ENCODE results near the gene STK4. TPM values are rescaled to one million over a fixed set of nuclear protein-coding genes. Genes with fewer than 3 reads are reported as not detected.

STK4 gene
- total and polyA plus RNA-seq, 2 of the 4 experiments (the other 2 are of a cell fraction): 10.2 to 22.2 TPM

- Histone ChIP-seq H3K14ac (replicated peaks; ENCODE audit: low read depth, low read length) (no peak overlapping the region; the same call in 1 of the 2 replicates), H2BK20ac (ENCODE audit: low read depth, low read length) (0 out of 2 replicates have a peak overlapping the region, but pooled peaks have one; percentile 6), H3K4me1 (ENCODE audit: control insufficient read depth, insufficient read depth, low read length) (peaks cover 17% of the 10 kb centered on the region), H2BK5ac (ENCODE audit: low read depth, low read length, poor library complexity, severe bottlenecking) (peak overlapping the region; percentile 70), H3K4me2 (ENCODE audit: low read depth, low read length) (peak overlapping the region; percentile 18; the same call in 1 of the 2 replicates), H3K27me3 (ENCODE audit: control insufficient read depth, insufficient read depth, low read length) (no peaks in the 10 kb centered on the region), H2BK15ac (ENCODE audit: low read depth, low read length) (no peak overlapping the region; the same call in 2 of the 3 replicates), H2BK120ac (ENCODE audit: low read depth, low read length) (0 out of 2 replicates have a peak overlapping the region, but pooled peaks have one; percentile 12), H4K91ac (ENCODE audit: insufficient read depth, low read depth, low read length) (no peak overlapping the region; the same call in 1 of the 2 replicates), H3K4me3 (ENCODE audit: insufficient read depth, low read depth, low read length) (no peak overlapping the region), H3K27ac (ENCODE audit: insufficient read depth, low read length) (no peak overlapping the region), H3K56ac (ENCODE audit: extremely low read depth, insufficient read depth, low read length) (no peak overlapping the region), H2AK9ac (replicated peaks; ENCODE audit: low read depth, low read length, poor library complexity) (no peak overlapping the region), H3K4ac (ENCODE audit: low read depth, low read length) (0 out of 2 replicates have a peak overlapping the region, but pooled peaks have one; percentile 6), H2AK5ac (ENCODE audit: low read depth, low read length) (peak overlapping the region; percentile 9; the same call in 1 of the 2 replicates), H3K9me3 (ENCODE audit: control insufficient read depth, insufficient read depth, low read length) (no peaks in the 10 kb centered on the region), H3K36me3 (ENCODE audit: control insufficient read depth, insufficient read depth, low read length) (no peaks in the 10 kb centered on the region; the same call in 1 of the 2 replicates), H3K18ac (ENCODE audit: low read depth, low read length) (peak overlapping the region; percentile 36; the same call in 1 of the 2 replicates), H4K5ac (ENCODE audit: low read depth, low read length) (peak overlapping the region; percentile 8; the same call in 1 of the 2 replicates), H3K23ac (ENCODE audit: low read depth, low read length) (0 out of 2 replicates have a peak overlapping the region, but pooled peaks have one; percentile 26), H4K8ac (ENCODE audit: low read depth in 2 of 2, low read length in 2 of 2) (peak overlapping the region in 1 of 2 experiments; percentile 44; a peak in 1 of 4 replicates), H3K79me1 (ENCODE audit: low read depth in 1 of 2, low read length in 2 of 2) (peaks cover 2 to 24% of the 10 kb centered on the region in 2 experiments; a peak in 2 of 4 replicates), H3K9ac (ENCODE audit: low read depth, low read length) (no peak overlapping the region), H3K9me1 (ENCODE audit: insufficient read depth, low read length) (no peaks in the 10 kb centered on the region; the same call in 1 of the 2 replicates), H2AFZ (replicated peaks; ENCODE audit: low read length, poor library complexity) (no peak overlapping the region), H4K20me1 (ENCODE audit: insufficient read depth, low read length) (no peaks in the 10 kb centered on the region)
- no peak for TF ChIP-seq RAD21 (IDR thresholded peaks at IDR 0.05; ENCODE audit: low read length)
- TF ChIP-seq SMC3 (IDR thresholded peaks at IDR 0.05; ENCODE audit: low read depth, low read length): no peak
- TF ChIP-seq RCOR1 (IDR thresholded peaks at IDR 0.05; ENCODE audit: insufficient replicate concordance, low read length): no peak
- POLR2A ChIA-PET (ENCODE audit: unreplicated experiment): no interaction called here
- dilution Hi-C loops (cut with HindIII; ENCODE audit: low sequenced_read_pairs, unreplicated experiment) (no loop called here), in situ Hi-C loops (cut with MboI; ENCODE audit: low sequenced_read_pairs) (loop anchor here (10.0 kb wide), 1 partner anchor 269 kb away; no protein-coding TSS in a partner anchor), intact Hi-C loops (cut with micrococcal nuclease) (loop anchor here (2.0 kb wide), 1 partner anchor 23 kb away; no protein-coding TSS in a partner anchor)
- peak; percentile 11 for DNase-seq
- peak; percentile 15; the same call in 1 of the 2 replicates for ATAC-seq (ENCODE audit: low read depth)
- CTCF ChIA-PET: interaction anchor here (0.7 kb wide), 2 partner anchors 274 to 688 kb away, joined by 3 to 5 read pairs; no protein-coding TSS in a partner anchor
- no CpG with 5 or more reads among the region's 5 CpGs for WGBS, 2 experiments (ENCODE audit: extremely low coverage in 2 of 2, insufficient read length in 1 of 2)
- BruUV-seq (replicated peaks): no TSS peak
These were observed 49.9 kb downstream of the STK4 start for GRCh38 chr20:45016089-45016671.
